Breast epithelium (tissue), 3 donors: ENCODE results near the gene RNF19B.

Experiments
- POLR2A ChIP-seq: fragments of 450-650 bp; IDR thresholded peaks from one replicate; pipeline ENCODE4 v1.6.1; 2016; ENCODE audit warnings: antibody characterized with exemption, mild to moderate bottlenecking, moderate library complexity
- TF ChIP-seq, protein P1 (sequence below), 3 donors: fragments of 450-650 bp; IDR thresholded peaks; one replicate each; pipeline ENCODE4 v1.5.1; 2016 to 2017; ENCODE audit warnings: antibody characterized with exemption in 3 of 3, mild to moderate bottlenecking in 3 of 3, moderate library complexity in 3 of 3

DNA sequence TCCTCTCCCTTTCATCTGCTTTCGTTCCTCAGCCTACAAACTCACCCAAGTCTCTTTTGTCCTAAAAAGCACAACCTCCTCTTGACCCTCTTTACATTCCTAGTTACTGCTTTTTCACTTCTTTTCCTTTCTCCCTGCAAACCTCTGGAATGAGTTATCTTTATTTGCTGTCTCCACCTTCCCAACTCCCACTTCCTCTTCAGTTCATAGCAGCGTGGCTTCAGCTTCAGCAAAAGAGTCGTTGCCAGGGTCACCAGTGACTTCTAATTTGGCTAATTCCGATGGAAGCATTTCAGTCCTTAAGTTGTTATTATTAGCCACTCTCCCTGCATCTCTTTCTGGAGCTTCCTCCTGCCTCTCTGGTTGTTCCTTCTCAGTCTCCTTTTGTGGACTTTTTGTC is 57.2 kb downstream of the RNF19B start:
- TF ChIP-seq POLR2A, result no peak
- TF ChIP-seq, protein P1, sequence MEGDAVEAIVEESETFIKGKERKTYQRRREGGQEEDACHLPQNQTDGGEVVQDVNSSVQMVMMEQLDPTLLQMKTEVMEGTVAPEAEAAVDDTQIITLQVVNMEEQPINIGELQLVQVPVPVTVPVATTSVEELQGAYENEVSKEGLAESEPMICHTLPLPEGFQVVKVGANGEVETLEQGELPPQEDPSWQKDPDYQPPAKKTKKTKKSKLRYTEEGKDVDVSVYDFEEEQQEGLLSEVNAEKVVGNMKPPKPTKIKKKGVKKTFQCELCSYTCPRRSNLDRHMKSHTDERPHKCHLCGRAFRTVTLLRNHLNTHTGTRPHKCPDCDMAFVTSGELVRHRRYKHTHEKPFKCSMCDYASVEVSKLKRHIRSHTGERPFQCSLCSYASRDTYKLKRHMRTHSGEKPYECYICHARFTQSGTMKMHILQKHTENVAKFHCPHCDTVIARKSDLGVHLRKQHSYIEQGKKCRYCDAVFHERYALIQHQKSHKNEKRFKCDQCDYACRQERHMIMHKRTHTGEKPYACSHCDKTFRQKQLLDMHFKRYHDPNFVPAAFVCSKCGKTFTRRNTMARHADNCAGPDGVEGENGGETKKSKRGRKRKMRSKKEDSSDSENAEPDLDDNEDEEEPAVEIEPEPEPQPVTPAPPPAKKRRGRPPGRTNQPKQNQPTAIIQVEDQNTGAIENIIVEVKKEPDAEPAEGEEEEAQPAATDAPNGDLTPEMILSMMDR (IDR thresholded peaks at IDR 0.05), result no peak
